Measurements from ENCODE around the gene SSTR5.
"Not testable (repeated sequence)": the region's sequence is repeated elsewhere in the genome, so short reads cannot be mapped to it uniquely, and the experiment has no call there.

Gene SSTR5

GRCh38 chr16:1089822-1090619, 17.5 kb downstream of the SSTR5 start:
- Histone ChIP-seq H3K9me2 (replicated peaks; ENCODE audit: insufficient read depth, low read length) (no peaks in the 10 kb centered on the region), H3K36me3 (replicated peaks; ENCODE audit: insufficient read depth, low read length) (no peaks in the 10 kb centered on the region), H3K79me2 (ENCODE audit: low read length) (no peaks in the 10 kb centered on the region), H3K4me3 (ENCODE audit: low read length) (no peak overlapping the region), H3K9ac (ENCODE audit: low read length) (no peak overlapping the region), H2AFZ (ENCODE audit: low read length) (no peak overlapping the region), H3K4me2 (ENCODE audit: low read depth, low read length) (no peak overlapping the region), H3K27me3 (replicated peaks; ENCODE audit: insufficient read depth, low read length) (peaks cover 49% of the 10 kb centered on the region), H3K4me1 (ENCODE audit: low read length) (no peaks in the 10 kb centered on the region), H3K9me3 (replicated peaks; ENCODE audit: insufficient read depth, low read length) (no peaks in the 10 kb centered on the region), H3K27ac (ENCODE audit: low read length) (no peak overlapping the region), H3F3A (ENCODE audit: insufficient read depth, low read length) (no peaks in the 10 kb centered on the region), H4K20me1 (ENCODE audit: insufficient read depth, low read length) (no peaks in the 10 kb centered on the region)
- no peak for DNase-seq
- no peak for TF ChIP-seq EZH2phosphoT487 (IDR thresholded peaks at IDR 0.05; ENCODE audit: low read length)
- TF ChIP-seq CTCF (IDR thresholded peaks at IDR 0.05; ENCODE audit: low read length): no peak
- TF ChIP-seq EZH2 (optimal IDR thresholded peaks at IDR 0.05; ENCODE audit: low read depth, low read length): no peak

- Histone ChIP-seq H4K20me1 (ENCODE audit: insufficient read depth, low read length) (no peaks in the 10 kb centered on the region), H3K9me2 (replicated peaks; ENCODE audit: insufficient read depth, low read length) (no peaks in the 10 kb centered on the region), H3K4me2 (ENCODE audit: low read depth, low read length) (no peak overlapping the region), H3F3A (ENCODE audit: insufficient read depth, low read length) (no peaks in the 10 kb centered on the region), H3K9me3 (replicated peaks; ENCODE audit: insufficient read depth, low read length) (no peaks in the 10 kb centered on the region), H3K4me1 (ENCODE audit: low read length) (no peaks in the 10 kb centered on the region), H3K9ac (ENCODE audit: low read length) (no peak overlapping the region), H2AFZ (ENCODE audit: low read length) (no peak overlapping the region), H3K36me3 (replicated peaks; ENCODE audit: insufficient read depth, low read length) (no peaks in the 10 kb centered on the region), H3K27me3 (replicated peaks; ENCODE audit: insufficient read depth, low read length) (peaks cover 44% of the 10 kb centered on the region), H3K79me2 (ENCODE audit: low read length) (no peaks in the 10 kb centered on the region), H3K27ac (ENCODE audit: low read length) (no peak overlapping the region), H3K4me3 (ENCODE audit: low read length) (no peak overlapping the region)
- no peak for DNase-seq
- no peak for TF ChIP-seq EZH2 (optimal IDR thresholded peaks at IDR 0.05; ENCODE audit: low read depth, low read length)
- no peak for TF ChIP-seq CTCF (IDR thresholded peaks at IDR 0.05; ENCODE audit: low read length)
- no peak for TF ChIP-seq EZH2phosphoT487 (IDR thresholded peaks at IDR 0.05; ENCODE audit: low read length)
Observed at GRCh38 chr16:1090620-1091587, 18.4 kb downstream of the SSTR5 start.

- H3K27me3 ChIP-seq (replicated peaks; ENCODE audit: insufficient read depth, low read length): peaks cover 48% of the 10 kb centered on the region
- no peak overlapping the region for H3K27ac ChIP-seq (ENCODE audit: low read length)
Observed at GRCh38 chr16:1091992-1092552, 19.5 kb downstream of the SSTR5 start.

GRCh38 chr16:1092685-1093283, 20.2 kb downstream of the SSTR5 start:
- H3K9me3 ChIP-seq (replicated peaks; ENCODE audit: insufficient read depth, low read length); H3K4me1 ChIP-seq (ENCODE audit: low read length); H3K4me2 ChIP-seq (ENCODE audit: low read depth, low read length); H3K36me3 ChIP-seq (replicated peaks; ENCODE audit: insufficient read depth, low read length); H3K9me2 ChIP-seq (replicated peaks; ENCODE audit: insufficient read depth, low read length); H4K20me1 ChIP-seq (ENCODE audit: insufficient read depth, low read length); H3K79me2 ChIP-seq (ENCODE audit: low read length); H3F3A ChIP-seq (ENCODE audit: insufficient read depth, low read length); H2AFZ ChIP-seq (ENCODE audit: low read length); H3K27ac ChIP-seq (ENCODE audit: low read length); DNase-seq; H3K4me3 ChIP-seq (ENCODE audit: low read length); H3K9ac ChIP-seq (ENCODE audit: low read length): not testable (repeated sequence)
- H3K27me3 ChIP-seq (replicated peaks; ENCODE audit: insufficient read depth, low read length): peaks cover 48% of the 10 kb centered on the region

More at GRCh38 chr16:1091992-1092552, 19.5 kb downstream of the SSTR5 start:
- Histone ChIP-seq H4K20me1 (ENCODE audit: insufficient read depth, low read length) (no peaks in the 10 kb centered on the region), H3K9me3 (replicated peaks; ENCODE audit: insufficient read depth, low read length) (no peaks in the 10 kb centered on the region), H3K4me2 (ENCODE audit: low read depth, low read length) (no peak overlapping the region), H3K4me1 (ENCODE audit: low read length) (no peaks in the 10 kb centered on the region), H3K79me2 (ENCODE audit: low read length) (no peaks in the 10 kb centered on the region), H3K36me3 (replicated peaks; ENCODE audit: insufficient read depth, low read length) (no peaks in the 10 kb centered on the region), H3K9ac (ENCODE audit: low read length) (no peak overlapping the region), H3K9me2 (replicated peaks; ENCODE audit: insufficient read depth, low read length) (no peaks in the 10 kb centered on the region), H3K4me3 (ENCODE audit: low read length) (no peak overlapping the region), H3F3A (ENCODE audit: insufficient read depth, low read length) (no peaks in the 10 kb centered on the region), H2AFZ (ENCODE audit: low read length) (no peak overlapping the region)
- no peak for TF ChIP-seq CTCF (IDR thresholded peaks at IDR 0.05; ENCODE audit: low read length)
- no peak for TF ChIP-seq EZH2 (optimal IDR thresholded peaks at IDR 0.05; ENCODE audit: low read depth, low read length)
- TF ChIP-seq EZH2phosphoT487 (IDR thresholded peaks at IDR 0.05; ENCODE audit: low read length): no peak
- DNase-seq: no peak
